ENCODE data around the gene TLL2. TPM values are rescaled to one million over a fixed set of nuclear protein-coding genes. Genes with fewer than 3 reads are reported as not detected.

The TLL2 gene
- total RNA-seq, 1 donor from 2014 or later = 11.6 TPM

GRCh38 chr10:96376483-96376882 is 137.2 kb downstream of the TLL2 start:
- intact Hi-C loops (cut with micrococcal nuclease) = no loop called here
- DNase-seq = no peak
- ATAC-seq = no peak

DNA sequence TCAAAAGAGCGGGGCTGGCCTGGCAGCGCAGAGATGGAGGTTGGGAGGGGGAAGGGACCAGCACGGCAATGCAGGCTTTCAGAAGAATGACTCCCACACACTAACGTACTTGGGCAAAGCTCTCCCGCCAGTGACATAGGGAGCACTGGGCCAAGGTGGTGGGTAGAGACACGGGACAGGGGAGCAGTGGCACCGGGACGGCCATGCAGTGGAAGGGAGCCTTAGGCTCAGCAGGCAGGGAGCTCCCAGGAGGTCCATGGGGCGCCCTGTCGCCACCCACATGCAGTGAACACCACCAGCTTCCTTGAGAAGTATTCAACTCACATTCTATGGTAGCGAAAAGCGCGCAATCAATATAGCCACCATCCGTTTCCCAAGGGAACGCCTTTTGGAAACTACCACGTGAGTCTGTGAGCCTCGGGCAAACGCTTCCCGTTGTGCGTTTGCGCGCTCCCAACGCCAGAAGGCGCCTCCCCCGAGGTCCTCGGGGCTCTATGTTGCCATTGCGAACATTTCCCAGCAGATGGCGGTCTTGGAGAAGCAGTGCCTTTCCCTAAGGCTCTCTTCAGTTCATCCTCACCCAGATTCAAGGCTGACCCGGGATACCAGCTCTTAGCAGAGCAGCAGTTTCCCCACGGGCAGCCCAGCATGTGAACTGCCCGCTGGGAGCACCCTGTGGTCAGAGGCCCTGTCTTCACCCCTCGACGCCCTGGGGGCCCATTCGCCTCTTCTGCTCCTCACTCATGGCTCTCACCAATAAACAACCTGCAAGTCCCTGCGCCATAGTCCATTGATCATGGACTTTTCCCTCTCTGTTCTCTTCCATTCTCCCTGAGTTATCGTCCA is 138.5 kb downstream of the TLL2 start:
- ATAC-seq = peak; percentile 88
- DNase-seq = peak; percentile 90
- intact Hi-C loops (cut with micrococcal nuclease) = no loop called here

- intact Hi-C loops (cut with micrococcal nuclease) = no loop called here
- DNase-seq (no peak), ATAC-seq (no peak)
These were observed 139.1 kb downstream of the TLL2 start for GRCh38 chr10:96374639-96374984.

- intact Hi-C loops (cut with micrococcal nuclease) = no loop called here
- ATAC-seq (no peak), DNase-seq (no peak)
These were observed 139.7 kb downstream of the TLL2 start for GRCh38 chr10:96374004-96374403.

DNA sequence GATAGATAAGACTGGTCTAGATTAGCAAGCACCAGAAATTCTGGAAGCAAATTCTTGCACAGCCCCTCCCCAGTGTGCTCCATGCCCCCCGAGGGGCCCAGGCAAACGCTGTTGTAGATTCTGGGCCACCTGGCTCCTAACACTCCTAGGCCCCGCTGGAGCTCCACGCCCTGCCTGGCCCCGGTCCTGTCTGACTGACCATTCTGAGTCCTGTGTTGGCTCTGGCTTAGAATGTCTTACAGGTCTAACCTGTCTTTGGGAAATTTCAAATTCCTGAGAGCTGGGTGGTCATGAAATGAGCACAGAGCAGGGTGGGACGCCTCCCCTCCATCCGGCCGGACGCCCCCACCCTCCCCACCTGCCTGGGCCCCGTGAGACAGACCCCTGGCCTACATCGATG is 142.4 kb downstream of the TLL2 start:
- DNase-seq (no peak), ATAC-seq (no peak)
- intact Hi-C loops (cut with micrococcal nuclease) = no loop called here

DNA sequence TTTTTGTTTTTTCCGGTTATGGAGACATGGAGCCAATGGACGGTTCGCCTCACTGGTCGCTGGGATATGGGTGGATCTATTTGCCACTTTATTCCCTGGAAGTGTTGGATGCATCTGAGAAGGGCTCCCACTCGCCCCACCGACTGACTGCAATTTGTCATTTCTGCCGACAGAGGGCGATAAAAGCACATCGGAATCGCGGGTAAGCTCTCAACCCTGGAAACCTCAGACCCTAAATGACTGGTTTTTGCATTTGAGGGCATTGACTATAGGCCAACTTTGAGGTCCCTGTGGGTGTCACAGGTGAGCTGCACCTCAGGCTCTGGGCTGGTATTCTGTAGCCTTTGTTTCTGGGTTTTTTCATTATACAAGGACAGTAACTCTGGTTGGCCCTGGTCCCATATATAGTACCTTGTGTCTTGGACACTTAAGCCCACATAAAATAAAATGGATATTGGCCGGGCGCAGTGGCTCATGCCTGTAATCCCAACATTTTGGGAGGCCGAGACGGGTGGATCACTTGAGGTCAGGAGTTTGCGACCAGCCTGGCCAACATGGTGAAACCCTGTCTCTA is 143.1 kb downstream of the TLL2 start:
- intact Hi-C loops (cut with micrococcal nuclease) = no loop called here
- peak; percentile 26 for ATAC-seq
- no peak for DNase-seq

DNA sequence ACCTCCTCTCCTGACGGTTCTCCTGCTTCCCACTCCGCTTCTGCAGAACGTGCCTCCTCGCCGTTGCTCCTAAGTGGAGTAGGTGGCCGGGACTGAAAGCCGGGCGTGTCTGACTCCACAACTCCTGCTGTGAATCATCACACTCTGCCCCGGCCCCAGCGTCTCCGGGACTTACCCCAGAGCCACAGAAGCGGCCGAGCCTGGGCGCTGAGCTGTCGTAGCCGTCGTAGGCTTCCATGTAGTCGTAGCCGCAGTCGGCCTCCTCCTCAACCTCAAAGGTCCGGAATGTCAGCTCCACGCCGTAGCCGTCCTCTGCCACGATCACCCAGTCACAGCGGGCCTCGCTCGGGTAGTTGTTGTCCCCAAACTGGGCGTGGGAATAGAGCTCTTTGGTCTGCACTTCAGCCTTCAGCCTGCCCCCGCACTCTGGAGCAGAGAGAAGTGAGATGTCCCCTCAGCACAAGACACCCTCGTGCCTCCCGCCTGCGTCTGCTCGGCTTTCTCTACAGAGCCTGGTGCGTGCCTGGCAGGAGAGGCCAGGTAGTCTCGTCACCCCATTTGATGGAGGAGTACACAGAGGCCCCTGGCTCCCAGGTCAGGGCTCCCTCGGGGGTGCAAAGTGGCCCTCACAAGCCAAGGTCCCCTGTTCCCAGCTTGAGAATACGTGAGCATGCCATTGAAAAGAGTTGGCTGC is 143.7 kb downstream of the TLL2 start:
- ATAC-seq (no peak), DNase-seq (no peak)
- intact Hi-C loops (cut with micrococcal nuclease) = no loop called here

DNA sequence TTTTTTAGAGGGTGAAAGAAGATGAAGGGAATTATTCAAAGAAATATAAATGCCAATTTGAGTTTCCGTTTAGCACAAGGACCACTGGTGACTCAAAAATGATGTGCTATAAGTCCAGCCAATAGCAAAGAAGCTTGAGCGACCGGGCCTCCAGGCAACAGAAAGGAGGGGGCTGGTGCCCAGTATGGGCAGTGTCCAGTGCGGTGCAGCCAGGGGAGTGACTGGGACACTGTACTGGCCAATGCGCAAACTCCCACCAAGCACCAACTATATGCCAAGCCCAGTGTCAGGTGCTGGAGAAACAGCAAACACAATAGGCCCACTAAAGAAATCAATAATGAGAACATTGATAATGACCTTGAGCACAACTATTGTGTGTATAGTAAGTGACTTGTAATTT is 144.8 kb downstream of the TLL2 start:
- intact Hi-C loops (cut with micrococcal nuclease) = no loop called here
- DNase-seq = no peak
- ATAC-seq = no peak

GRCh38 chr10:96367470-96367869 is 146.3 kb downstream of the TLL2 start:
- intact Hi-C loops (cut with micrococcal nuclease) = no loop called here
- peak; percentile 83 for ATAC-seq
- DNase-seq = no peak

DNA sequence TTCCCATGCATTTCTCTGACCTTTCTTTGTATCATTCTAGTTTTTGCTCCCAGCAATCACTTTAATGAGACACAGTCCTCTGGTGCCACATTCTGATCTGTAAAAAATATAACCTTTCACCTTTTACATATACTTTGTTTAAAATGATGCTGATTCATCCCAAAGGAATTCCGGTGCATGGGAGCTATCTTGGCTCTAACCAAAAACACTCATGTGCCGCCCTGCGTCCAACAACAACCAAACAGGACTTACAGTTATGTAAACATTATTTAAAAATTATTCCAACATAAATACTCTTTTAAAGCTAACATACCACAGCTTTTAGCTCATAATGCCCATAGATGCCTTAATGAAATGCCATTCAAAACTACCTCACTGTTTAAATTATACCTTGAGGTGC is 147.2 kb downstream of the TLL2 start:
- intact Hi-C loops (cut with micrococcal nuclease) = no loop called here
- DNase-seq (no peak), ATAC-seq (no peak)

- intact Hi-C loops (cut with micrococcal nuclease) = no loop called here
- ATAC-seq = no peak
- no peak for DNase-seq
These were observed 148.2 kb downstream of the TLL2 start for GRCh38 chr10:96365571-96365970.

GRCh38 chr10:96360766-96361165 is 153.0 kb downstream of the TLL2 start:
- intact Hi-C loops (cut with micrococcal nuclease) = no loop called here
- ATAC-seq = no peak
- no peak for DNase-seq

DNA sequence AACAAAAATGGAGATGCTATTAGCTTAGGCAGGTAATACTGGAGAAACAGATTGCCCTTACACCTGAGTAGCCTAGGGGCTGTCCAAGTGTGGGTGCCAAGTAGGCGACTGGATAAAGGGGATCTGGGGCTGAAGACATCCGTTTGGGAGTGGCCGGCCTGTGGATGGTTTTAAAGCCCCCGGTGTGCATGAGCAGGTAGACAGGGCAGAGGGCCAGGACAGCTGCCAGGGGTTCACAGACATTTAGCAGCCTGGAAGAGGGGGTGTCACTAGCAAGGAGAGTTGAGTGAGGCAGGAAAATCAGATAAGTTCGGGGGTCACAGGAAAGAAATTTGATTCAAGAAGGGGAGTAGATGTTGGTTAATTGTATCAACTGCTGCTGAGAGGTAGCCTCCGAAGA is 153.4 kb downstream of the TLL2 start:
- DNase-seq (no peak), ATAC-seq (no peak)
- intact Hi-C loops (cut with micrococcal nuclease) = no loop called here

DNA sequence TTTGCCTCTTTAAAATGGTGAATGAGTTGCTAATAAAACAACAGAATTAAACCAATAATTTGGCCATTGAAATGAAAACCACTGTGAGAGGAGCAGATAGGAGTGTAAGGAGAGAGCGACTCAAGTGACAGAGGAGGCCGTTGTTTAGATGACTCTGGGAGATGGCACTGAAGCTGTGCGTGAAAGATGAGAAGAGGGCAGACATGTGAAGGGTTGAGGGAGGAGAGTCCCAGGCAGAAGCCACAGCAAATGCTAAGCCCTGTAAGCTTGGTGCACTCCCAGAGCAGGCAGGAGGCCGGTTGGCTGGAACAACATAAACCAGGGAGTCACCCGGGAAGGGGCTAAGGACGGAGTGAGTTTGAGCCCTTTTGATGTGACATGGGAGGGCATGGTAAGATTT is 154.1 kb downstream of the TLL2 start:
- ATAC-seq = no peak
- DNase-seq = no peak
- intact Hi-C loops (cut with micrococcal nuclease) = no loop called here

DNA sequence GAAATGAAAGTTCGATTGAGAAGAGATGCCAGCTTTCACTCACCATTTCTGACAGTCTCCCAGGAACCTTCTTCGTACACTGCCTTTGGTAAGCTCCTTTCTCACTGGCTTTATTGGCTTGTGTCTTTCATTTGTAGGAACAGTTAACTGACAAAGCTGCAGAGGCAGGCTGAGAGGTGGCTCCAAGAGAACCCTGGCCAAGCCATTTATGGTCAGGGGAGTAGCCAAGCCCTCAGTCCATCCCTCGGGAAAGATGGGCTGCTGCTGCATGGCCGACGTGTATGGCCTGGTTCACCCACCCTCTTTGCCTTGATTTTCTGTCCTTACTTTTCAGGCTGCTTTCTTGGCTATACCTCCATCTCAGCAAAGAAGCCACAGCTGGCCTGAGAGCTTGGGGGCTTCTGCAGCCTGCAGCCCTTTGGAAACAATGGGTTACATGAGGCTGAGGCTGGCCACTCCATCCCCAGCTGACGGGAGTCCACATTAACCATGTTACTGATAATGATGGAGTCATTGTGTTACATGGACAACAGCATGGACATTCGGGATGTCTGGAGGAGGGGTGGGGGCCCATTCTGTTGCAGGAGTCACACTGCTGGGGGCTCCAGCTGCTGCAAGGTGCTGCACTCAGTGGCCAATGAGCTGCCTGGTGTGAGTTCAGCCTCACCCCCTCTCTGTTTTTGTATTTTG is 154.7 kb downstream of the TLL2 start, which contains the start of gene OPALIN:
TSS of gene OPALIN (minus strand) at position 152 of the 690 bp plus-strand sequence. CDS start at position 46, 106 bp downstream.
- ATAC-seq (no peak), DNase-seq (no peak)
- intact Hi-C loops (cut with micrococcal nuclease) = no loop called here

GRCh38 chr10:96357038-96357620 is 156.6 kb downstream of the TLL2 start:
- intact Hi-C loops (cut with micrococcal nuclease) = no loop called here
- no peak for ATAC-seq

GRCh38 chr10:96352582-96352981 is 161.1 kb downstream of the TLL2 start:
- intact Hi-C loops (cut with micrococcal nuclease) = no loop called here
- no peak for ATAC-seq
- no peak for DNase-seq

More at GRCh38 chr10:96357038-96357620, 156.6 kb downstream of the TLL2 start:
- DNase-seq = no peak

DNA sequence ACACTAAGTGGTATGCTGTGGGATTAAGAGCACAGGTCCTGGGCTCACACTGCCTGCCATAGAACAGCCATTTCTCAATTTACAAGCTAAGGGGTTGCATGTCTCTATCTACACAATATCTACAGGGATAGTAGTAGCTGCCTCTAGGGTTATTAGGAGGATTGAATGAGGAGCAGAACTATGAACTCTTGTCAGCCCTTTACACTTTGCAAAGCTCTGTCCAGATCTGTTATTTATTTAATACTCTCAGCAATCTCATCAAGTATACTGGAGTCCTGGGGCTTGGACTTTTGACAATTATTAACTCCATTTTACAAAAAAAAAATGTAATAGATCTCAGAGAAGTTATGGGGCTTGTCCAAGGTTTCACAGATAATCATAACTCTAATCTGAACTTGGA is 161.7 kb downstream of the TLL2 start:
- no peak for DNase-seq
- intact Hi-C loops (cut with micrococcal nuclease) = no loop called here
- ATAC-seq = no peak

DNA sequence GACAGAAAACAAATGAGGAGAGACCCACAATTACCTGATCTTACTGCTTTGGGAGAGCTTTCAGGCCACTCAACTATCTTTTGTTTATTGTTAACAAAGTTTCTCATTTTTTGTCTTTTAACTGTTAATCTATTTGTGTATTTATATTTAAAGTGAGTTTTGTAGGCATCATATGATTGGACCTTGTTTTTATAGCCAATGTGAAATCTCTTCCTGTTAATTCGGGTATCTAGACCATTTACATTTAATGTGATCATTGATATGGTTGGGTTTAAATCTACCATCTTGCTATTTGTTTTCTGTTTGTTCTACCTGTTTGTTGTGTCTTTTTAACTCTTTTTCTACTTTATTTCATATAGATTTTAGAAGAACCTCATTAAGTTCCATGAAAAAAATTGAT is 167.4 kb downstream of the TLL2 start:
- no peak for ATAC-seq
- intact Hi-C loops (cut with micrococcal nuclease) = no loop called here

GRCh38 chr10:96345222-96345621 is 168.5 kb downstream of the TLL2 start:
- intact Hi-C loops (cut with micrococcal nuclease) = no loop called here
- ATAC-seq = no peak
- DNase-seq = no peak

More for the DNA sequence above, 167.4 kb downstream of the TLL2 start:
- DNase-seq = no peak
